ENCODE results near the gene ADIG.

ADIG gene

DNA sequence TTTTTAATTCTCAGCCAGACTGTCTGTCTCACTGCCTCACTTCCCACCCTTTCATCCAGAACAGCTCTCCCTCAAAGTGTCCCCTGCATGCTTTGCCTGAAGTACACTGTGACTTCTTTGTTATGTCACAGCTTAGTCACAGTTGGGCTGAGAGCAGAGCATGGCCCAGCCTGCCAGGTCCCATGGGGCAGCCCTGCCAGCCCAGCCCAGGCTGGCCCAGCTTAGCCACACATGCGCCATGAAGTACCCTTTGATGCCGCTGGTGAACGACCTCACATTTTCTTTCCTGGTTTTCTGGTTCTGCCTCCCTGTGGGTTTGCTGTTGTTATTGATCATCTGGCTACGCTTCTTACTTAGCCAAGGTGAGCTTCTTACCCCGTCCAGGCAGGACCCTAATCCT, at the start of gene ADIG:
Gene ADIG (plus strand): TSS at position 185 of the 400 bp plus-strand sequence. CDS start 54 bp downstream, at position 239.
- DNase-seq (ENCODE audit: low read depth), result no peak

DNA sequence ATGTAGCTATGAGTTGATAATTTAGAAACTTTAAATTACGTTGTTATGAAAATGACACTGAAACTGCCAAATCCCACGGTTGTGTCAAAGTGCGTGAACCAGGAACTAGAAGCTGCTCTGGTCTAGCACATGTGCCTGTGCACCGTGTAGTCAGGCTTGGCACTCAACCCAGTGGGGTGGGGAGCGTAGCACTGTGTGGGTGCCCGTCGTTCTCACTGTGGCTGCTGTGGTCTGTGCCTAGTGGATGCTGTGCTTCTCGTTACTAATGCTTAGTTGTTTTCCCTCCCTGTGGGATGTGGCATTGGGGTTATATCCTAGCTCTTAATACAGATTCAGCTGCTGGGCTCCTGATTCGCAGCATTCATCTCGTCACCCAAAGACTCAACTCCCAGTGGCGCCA, 46.2 kb upstream of the ADIG start:
- DNase-seq (ENCODE audit: low read depth), result no peak

DNA sequence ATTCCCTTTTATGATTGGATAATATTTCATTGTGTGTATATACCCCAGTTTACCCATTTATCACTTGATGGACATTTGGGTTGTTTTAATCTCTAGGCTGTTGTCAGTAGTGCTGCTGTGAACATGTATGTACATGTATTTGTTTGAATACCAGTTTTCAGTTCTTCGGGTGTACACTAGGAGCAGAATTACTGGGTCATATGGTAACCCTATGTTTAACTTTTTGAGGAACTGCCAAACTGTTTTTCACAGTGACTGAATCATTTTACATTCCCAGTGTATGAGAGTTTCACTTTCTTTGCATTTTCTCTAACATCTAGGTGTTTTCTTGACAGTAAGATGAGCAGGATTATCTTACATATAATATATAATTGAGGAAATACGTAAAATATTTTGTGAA, 44.7 kb upstream of the ADIG start:
- no peak for DNase-seq (ENCODE audit: low read depth)

DNA sequence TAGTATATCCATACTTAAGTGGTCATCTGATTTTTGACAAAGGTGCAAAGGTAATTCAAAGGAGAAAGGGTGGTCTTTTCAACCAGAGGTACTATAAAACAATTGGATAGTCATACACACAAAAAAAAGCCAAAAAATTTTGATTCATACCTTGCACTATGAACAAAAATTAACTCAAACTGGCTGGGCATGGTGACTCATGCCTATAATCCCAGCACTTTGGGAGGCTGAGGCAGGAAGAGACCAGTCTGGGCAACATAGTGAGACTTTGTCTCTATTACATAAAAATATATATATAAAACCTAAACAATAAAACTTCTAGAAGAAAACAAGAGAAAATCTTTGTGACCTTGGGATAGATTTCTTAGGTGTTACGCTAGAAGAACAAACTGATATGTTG, 43.8 kb upstream of the ADIG start:
- no peak for DNase-seq (ENCODE audit: low read depth)

DNA sequence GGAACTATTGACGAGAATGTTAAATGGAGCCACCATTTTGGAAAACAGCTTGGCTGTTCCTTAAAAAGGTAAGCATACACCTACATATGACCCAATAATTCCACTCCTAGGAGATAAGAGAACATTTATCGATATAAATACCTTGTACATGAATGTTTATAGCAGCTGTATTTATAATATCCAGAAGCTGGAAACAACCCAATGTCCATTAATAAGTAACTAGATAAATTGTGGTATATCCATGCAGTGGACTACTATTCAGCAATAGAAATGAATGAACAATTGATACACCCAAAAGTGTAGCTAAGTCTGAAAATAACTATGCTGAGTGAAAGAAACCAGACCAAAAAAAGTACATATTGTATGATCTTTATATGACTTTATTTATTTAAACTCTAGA, 42.2 kb upstream of the ADIG start:
- DNase-seq (ENCODE audit: low read depth), result no peak

DNA sequence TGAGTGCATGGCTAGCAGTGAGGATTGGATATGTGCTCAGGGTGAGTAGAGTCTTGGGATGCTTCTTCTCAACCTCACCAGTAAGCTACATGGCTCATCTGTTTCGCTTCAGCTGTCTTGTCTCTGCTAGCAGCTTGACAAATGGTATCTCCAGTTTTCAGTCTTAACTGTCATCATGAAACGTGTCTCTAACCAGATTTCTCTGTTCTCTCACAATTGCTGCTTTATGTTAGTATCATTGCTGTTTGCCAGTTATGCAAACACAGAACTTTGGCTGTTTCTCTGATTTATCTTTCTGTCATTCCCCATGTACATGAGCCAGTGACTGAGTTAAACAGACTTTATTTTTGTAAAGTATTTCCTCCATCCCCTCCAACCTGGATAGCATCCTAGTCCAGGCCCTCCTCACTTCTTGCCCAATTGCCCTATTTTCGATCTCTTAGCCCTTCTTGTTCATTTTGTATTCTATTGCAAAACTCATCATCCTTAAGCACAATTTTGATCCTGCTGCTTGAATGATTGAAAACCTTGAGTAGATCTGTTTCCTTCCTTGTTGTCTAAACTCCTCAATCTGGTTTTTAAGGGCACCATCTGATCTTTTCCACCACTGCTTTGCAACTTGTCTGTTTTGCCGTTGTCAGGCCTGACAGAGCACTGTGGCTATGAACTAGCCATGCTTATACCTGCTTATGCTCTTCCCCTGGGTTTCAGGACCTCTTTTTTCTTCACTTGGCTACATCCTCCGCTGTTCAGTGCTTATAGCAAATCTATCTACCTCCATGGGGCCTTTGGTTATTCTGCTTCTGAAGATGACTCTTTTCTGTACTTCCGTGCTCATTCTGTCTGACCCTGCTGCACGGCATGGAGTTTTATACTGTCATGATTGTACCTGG, 37.7 kb upstream of the ADIG start:
- DNase-seq (ENCODE audit: low read depth), result no peak

DNA sequence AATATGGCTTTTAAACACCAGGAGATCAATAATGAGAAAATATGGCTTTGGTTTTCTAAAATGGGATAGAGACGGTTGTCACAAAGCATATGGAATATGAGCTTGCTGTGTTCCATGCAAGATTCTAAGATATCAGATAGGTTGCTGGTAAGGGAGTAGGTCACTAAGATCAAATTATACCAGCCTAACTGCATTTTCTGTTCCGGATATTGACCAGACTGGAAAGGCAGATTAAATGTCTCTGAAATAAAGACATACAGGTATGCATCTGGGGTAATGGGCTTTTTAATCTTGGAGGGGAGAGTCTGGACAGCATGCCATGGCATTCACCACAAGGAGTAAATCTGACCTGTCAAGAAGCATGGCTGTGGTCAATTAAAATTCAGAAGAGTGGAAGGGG, 35.2 kb upstream of the ADIG start:
- DNase-seq (ENCODE audit: low read depth), result no peak

DNA sequence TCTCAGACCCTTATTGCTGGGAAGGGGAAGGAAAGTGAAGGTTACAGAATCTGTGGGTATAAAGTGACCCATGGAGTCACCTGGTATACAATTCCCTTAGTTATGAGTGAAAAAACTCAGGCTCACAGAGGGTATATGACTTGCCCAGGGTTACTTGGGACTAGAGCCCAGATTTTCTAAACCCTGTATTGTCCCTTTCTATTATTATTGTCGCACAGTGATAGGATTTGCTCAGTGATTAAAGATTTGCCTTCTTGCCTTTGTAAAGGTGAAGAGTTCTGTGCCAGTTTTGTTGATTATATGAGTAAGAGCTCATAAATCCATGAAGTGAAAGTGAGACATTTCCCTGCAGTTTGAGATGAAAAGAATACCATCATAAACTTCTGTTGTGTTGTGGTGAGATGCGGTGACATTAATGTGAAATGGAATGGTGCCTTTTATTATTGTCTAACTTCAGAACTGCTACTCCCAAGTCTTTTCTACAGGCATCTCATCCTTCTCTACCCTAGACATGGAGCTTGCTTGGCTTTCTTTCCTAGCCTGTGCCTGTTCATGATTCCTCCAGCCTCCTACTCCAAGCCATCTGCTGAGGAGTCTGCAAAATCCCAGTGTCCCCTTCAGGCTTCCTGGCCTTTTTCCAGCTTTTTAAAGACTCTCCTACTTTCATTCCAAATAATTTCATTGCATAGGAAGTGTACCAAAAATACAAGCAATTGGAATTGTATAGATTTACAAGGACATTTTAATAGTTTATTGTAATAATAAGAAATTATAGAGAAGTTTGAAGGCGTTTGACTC, 33.5 kb upstream of the ADIG start:
- DNase-seq (ENCODE audit: low read depth), result no peak

DNA sequence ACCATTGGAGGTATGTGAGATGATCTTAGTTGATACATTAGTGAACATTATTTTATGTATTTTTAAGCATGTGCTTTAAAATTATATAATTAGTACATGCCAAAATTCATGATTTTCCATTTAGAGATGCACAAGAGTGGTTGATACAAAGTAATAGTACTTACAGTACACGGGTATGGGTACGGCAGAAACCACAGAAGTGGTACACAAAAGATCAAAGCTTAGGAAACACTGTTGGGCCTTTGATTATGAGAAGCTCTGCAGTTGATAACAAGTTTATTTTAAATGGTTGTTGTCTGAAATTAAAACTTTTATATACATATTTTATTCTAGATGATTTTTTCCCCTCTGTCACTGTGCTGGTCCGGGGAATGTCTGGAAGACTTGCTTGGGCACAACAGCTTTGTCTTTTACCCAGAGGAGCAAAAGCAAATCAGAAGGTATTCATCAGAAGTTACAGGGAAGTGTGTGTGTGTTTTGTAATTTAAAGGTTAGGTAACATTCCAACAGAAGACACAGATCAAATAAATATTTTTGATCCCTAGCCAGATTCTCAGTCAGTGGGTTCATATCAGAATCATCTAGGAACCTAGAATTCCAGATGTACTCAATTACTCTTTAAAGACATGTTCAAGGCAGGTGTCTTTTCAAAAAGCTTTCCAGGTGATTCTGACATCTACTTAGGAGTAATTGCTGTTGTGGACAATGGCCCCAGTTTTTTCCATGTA, 32.5 kb upstream of the ADIG start:
- DNase-seq (ENCODE audit: low read depth), result no peak

DNA sequence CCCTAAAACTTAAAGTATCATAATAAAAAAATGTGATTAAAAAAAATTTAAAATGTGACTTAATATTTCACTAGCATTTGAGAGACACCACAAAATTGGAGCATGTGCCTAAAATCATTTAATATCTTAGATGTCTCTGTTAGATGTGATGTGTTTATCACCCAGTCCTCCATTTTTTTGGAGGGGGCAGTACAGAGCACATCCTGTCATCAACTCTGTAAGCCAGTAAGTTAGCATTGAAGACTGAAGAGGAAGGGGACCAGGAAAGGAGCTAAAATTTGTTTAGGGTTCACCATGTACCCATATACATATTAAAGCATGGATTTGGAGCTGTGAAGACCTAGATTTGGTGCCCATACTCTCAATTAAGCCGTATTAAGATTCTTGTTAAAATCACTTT, 30.7 kb upstream of the ADIG start:
- DNase-seq (ENCODE audit: low read depth), result no peak

DNA sequence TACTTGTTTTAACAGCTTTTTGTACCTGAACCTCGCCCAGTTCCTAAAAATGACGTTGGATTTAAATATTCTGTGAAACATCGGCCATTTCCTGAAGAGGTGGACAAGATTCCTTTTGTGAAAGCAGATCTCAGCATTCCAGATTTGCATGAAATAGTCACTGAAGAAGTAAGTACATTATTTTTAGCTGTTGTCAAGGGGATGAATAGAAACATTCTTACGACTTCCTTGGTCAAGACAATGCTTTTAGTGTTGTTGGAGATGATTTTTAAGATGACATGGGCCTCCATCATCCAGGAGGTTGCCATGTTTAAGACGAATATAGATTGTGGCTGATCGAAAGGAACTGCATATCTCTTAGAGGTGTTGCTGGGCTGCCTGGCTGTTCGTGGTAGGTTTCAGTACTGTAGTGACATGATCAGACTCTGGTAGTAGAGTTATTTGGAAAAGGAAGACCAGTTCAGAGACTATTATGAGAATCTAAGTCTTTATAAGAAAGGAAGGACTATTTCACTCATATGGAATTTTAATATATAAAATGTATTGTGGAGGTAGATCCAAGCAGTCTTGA, 29.9 kb upstream of the ADIG start:
- no peak for DNase-seq (ENCODE audit: low read depth)

DNA sequence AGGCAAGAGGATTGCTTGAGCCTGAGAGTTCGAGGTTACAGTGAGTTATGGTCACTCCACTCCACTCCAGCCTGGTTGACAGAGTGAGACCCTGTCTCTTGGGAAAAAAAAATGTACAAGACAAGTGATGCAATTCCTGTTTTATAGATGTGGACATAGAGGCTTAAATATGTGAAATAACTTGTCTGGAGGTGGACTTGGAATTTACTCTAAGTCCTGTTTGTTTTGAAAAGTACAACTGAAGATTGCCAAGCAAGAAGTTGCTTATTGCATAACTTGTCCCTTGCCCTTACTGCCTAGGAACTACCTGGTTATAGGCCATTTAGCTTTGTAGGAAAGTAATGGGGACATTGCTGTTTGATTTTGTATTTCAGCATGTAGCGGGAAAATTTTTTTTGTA, 26.0 kb upstream of the ADIG start:
- DNase-seq (ENCODE audit: low read depth), result no peak

DNA sequence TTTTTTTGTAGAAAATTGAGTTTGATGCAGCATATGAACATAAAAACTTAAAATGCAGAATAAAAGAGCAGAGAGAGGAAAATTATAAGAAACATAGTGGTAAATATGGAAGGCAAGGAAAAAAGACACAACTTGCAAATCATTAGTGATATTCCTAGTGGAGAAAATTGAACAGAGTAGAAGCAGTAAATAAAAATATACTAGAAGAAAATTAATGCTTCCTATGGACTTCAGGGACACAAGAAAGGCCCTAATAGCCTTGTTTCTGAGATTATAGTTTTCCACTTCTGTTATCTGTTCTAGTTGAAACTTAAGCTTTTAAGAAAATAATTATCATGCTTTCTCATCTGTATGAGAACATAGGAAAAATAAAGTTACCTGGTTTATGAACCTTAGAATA, 25.6 kb upstream of the ADIG start:
- DNase-seq (ENCODE audit: low read depth), result no peak

DNA sequence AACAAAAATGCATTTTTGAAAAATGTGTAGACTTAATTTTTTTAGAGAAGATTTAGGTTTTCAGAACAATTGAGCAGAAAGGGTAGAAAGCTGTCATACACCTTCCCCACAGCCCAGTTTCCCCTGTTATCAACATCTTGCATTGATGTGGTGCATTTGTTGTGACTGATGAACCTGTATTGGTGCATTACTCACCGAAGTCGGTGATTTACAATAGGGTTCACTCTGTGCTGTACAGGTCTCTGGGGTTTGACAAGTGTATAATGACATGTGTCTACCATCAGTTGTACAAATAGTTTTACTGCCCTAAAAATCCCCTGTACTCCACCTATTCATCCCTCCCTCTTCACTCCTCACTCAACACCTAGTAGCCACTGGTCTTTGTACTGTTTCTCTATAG, 23.8 kb upstream of the ADIG start:
- DNase-seq (ENCODE audit: low read depth), result no peak

DNA sequence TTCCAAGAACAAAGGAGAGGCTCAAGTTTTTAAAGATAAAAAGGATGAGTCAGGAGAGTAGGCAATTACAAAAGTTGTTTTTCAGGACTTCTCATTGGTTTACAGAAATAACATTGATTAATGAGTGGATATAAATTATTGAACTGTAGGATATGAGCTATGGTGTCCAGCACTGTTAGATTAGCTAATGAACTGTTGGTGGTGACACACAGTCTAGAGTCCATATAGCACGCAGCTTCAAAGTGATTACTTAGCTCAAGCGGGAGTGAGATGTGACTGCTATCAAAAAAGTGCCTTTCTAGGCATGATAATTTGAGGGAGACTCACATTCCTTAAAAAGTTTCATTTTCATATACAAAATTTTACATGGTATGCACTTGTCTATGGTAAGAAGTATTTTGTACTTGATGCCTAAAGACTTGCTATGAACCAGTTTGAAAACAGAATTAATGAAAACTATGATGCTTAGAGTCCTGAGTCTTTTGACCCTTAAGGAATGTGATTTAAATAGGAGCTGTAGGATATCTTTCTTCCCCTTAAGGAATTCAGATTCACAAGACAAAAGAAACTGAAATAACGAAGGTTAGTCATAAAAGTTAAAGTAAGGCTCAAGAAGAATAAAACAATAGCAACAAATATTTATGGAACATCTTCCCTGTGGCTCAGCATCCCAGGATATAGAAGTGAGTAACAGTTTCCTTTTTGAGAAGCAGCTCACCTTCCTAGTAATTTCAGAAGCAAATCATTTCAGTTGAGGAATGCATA, 22.2 kb upstream of the ADIG start:
- no peak for DNase-seq (ENCODE audit: low read depth)

DNA sequence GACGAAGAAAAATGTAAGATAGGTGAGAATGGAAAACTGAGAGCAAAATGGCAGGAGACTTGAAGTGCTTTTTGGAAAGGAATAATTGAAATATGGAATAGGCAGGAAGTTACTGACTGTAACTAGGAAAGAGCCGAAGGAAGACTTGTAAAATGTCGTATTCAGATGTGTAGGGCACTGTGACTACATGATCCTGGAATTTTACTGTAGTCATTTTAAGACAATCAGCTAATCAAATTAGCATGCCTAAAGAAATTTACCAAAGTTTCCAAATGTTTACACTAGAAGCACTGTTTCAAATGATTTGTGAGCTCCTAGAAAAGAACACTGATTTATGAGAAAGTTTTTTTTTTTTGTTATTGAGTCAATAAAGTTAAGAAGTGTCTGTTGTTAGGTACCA, 21.2 kb upstream of the ADIG start:
- DNase-seq (ENCODE audit: low read depth), result no peak

DNA sequence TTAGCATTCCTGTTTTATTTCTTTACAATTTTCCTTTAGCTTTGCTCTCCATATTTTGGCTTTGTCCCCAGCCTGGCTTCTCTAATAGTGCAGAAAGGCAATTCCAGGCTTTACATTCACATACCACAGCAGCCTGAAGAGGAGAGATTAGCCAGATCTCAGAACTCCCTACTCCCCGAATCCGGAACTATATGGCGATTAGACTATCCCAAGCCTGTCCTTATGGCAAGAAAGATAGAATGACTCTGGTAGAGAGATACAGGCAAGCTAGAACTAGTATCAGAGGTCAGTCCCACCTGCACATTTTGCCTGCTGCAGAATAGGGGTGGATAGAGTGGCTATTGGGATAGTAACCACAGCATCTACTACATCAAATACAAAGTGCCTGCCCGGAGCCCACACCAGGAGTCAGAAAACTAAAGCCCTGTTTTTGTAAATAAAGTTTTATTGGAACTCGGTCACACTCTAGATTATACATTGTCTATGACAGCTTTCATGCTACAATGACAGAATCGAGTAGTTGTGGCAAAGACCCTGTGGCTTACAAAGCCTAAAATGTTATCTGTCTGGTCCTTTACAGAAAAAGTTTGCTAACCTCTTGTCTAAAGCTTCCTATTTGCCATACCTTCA, 17.1 kb upstream of the ADIG start:
- DNase-seq (ENCODE audit: low read depth), result no peak

DNA sequence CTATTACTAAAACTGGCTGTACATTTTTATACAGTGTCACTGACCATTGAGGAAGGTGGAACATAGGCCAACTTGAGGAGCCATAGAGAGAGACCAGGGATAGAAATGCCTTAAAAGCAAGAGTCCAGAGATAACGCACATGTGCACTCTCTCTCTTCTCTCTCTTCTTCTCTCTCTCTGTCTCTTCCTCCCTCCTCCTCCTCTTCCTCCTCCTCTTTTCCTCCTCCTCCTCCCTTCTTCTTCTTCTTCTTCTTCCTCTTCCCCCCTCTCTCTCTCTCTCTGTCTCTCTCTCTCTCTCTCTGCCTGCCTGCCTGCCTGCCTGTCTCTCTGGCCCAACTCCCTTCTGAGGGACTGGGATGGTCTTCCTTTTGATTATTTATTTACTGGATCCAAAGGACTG, 16.3 kb upstream of the ADIG start:
- DNase-seq (ENCODE audit: low read depth), result no peak

DNA sequence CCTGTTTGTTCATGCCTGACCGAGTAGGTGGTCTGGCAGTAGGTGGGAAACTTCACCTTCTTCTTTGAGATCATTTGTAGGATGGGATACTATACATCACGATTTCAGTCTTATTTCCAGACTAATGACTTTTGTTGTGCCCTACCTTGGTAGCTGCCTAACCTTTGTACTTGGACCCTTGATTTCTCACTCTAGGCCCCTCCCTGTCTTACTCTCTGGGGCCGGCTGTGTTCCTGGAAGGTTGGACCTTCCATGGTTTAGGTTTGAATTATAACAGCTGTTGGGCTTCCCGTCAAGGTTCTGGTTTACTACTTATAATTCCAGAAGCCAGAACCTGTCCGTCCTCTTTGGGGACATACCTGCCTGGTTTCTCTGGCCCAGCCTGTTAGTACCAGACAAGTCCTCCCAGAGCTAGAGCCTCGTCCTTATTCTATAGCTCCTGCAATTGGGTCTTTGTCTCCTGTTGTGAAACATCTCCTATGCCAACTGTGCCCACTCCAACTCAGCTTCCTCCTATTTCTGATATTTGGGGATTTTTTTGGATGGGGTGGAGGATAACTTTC, 14.9 kb upstream of the ADIG start:
- no peak for DNase-seq (ENCODE audit: low read depth)

DNA sequence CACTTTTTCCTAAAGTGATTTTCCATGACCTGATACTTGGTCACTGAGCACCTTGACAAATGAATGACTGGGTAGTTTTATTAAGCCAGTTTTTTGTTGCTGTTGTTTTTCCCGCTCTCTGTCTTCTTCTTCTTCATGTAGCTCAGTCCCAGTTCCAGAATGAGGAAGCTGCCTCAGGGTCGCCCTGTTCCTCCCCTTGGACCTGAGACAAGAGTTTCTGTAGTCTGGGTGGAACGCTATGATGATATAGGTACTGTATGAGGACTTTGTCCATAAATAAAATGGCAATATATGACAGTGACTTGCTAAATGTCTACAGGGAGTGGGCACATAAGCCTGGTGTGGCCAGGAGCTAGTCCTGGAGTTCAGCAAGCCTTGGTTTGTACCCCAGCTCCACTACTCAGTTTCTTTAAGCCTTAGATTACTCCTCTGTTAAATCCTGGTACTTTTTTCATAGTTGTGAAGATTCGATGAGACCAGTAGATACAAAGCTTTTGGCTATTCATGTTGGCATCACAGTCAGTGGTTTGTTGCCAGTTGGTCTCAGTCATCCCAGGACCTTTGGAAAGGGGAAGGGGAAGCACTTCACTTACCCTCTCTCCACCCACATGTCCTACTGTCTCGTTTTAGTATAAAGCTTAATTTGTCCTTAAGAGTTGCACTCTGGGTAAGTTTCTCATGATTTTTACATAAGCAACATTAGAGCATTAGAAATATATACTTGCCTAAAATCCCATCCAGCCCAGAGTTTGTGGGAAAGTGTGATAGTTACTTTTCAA, 11.1 kb upstream of the ADIG start:
- DNase-seq (ENCODE audit: low read depth), result no peak
